Fibroblast of the conjunctiva (primary cell): ENCODE results near the gene FLRT3.
A peak's percentile ranks its signal among the peaks of the same experiment; 100 is the strongest.

ENCODE experiments used
- DNase-seq: peaks from one replicate; pipeline ENCODE4 v3.0.0-alpha.2; 2010; ENCODE audit warnings: low read depth

Gene FLRT3

GRCh38 chr20:14319704-14320103 is 17.7 kb downstream of the FLRT3 start:
- DNase-seq, result no peak

- no peak for DNase-seq
Observed at GRCh38 chr20:14313341-14314020, 23.9 kb downstream of the FLRT3 start.

GRCh38 chr20:14312001-14312400 is 25.4 kb downstream of the FLRT3 start:
- DNase-seq, result no peak

- no peak for DNase-seq
Observed at GRCh38 chr20:14310977-14311627, 26.3 kb downstream of the FLRT3 start.

GRCh38 chr20:14307956-14308355 is 29.5 kb downstream of the FLRT3 start:
- DNase-seq, result no peak

GRCh38 chr20:14304472-14304871 is 32.9 kb downstream of the FLRT3 start:
- DNase-seq, result no peak

GRCh38 chr20:14303651-14304050 is 33.8 kb downstream of the FLRT3 start:
- DNase-seq, result no peak

- no peak for DNase-seq
Observed at GRCh38 chr20:14303106-14303505, 34.3 kb downstream of the FLRT3 start.

- DNase-seq, result no peak
Observed at GRCh38 chr20:14299831-14300230, 37.6 kb downstream of the FLRT3 start.

- no peak for DNase-seq
Observed at GRCh38 chr20:14295770-14296309, 41.6 kb downstream of the FLRT3 start.

GRCh38 chr20:14295238-14295637 is 42.2 kb downstream of the FLRT3 start:
- DNase-seq, result no peak

GRCh38 chr20:14291502-14291901 is 45.9 kb downstream of the FLRT3 start:
- DNase-seq, result no peak

GRCh38 chr20:14288341-14289330 is 48.8 kb downstream of the FLRT3 start:
- peak; percentile 6 for DNase-seq

GRCh38 chr20:14284443-14284842 is 53.0 kb downstream of the FLRT3 start:
- DNase-seq, result no peak

GRCh38 chr20:14282140-14282539 is 55.3 kb downstream of the FLRT3 start:
- no peak for DNase-seq
